HG03575 (cell line): Measurements from ENCODE around the gene SEC16B.

Experiments
- ATAC-seq: cut with Tn5 transposase; IDR thresholded peaks from one replicate; pipeline ENCODE4 v1.9.1; 2021; ENCODE audit not compliant: unreplicated experiment, insufficient number of reproducible peaks, low FRiP score; ENCODE audit errors: extremely low read depth

SEC16B gene

DNA sequence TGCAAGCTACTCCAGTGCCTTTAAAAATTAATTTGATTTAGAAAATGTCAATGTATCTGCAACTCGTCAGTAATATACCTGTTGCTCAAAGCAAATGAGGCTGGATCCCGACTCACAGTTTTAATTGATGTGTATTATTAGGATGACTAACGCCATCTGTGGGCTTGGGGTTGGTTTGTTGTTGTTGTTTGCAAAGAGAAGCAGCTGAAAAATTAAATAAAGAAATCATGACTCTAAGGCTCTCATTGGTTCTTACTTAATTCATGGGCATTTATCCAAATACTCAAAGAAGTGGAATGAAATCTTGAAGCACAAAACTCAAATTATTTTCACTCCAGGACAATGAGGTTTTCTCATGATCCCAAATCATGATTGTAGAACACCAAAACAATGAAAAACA is 46.4 kb downstream of the SEC16B start:
- ATAC-seq: no peak

DNA sequence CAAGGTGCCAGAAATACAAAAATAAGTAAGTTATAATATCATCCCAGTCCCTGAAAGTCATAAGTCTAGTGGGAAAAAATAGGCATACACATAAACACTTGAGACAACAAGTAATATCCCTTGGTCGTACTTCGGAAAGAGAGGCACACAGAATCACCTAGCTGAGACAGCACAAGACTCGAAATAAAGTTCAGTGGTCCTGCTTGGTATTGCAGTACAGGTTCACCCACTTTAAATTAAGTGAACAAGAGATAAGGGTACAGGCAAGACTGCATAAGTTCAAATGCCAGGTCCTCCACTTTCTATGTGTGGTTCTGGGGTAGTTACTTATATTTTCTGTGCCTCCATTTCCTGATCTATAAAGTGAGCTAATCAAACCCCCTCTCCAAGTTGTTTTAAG is 47.6 kb downstream of the SEC16B start:
- no peak for ATAC-seq

DNA sequence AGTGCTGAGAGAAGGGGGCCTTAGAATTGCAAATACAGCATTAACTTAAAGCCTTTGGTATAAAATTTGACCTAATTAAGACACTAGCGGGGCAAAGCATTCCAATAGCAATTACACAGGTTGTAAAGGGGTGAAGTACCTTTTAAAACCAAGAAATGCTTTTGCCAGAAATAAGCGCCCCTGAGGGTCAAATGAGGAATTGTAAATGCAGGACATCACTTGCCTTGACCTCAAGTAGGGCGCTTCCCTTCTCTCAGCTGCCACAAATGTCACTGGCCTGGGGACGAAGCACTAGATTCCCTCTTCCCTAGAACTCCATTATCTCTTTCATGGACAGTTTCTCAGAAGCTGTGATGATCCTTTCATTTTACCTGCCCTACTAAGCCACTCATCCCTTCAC is 48.3 kb downstream of the SEC16B start:
- no peak for ATAC-seq

DNA sequence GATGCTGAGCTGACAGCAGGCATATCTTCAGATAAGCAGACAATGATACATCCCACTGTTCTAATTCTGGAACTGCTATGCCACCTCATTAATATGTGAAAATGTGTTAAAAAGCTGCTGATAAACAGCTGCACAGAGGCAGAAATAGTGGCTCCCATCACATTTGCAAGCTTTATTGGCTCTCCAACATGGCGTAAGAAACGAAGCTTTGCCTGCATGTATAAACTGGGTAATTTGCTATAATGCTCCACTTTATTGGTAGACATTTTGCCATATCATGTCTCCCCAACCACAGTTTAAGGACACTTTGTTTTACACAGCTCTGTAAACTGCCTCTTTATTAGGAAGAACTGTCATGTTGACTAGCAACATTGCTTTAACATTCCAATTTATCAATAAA is 49.8 kb downstream of the SEC16B start:
- no peak for ATAC-seq

DNA sequence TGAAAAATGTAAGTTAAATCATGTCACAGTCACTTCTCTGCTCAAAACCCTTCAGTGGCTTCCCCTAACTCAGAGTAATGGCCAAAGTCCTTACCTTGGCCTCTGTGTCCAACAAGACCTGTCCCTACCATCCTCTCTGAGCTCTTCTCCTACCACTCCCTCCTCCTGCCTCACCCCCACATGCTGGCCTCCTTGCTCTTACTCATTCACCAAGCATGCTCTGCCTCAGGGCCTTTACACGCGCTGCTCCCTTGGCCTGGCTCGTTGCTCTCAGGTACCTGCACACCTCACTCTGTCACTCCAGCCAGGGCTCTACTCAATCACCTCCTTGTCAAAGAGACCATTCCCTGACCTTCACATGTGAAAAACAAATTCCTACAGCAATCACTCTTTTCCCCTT is 54.2 kb downstream of the SEC16B start:
- no peak for ATAC-seq

DNA sequence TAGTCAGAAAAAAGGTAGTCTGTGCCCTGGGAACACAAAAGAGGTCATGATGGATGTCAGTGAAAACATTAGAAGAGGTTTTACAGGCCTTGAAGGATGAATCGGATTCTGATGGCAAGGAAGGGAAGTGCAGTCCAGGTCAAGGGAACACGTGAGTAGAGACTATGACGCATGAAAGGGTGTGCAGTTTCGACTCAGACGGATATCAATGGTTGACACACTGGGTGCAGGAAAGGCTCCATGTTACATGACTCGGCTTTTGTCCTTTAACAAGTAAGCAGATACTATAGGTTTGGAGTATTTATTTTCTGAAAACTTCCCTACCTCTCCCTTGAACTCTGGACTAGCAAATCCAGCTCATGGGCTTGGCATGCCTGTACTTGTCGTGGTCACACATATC is 55.3 kb downstream of the SEC16B start:
- ATAC-seq: no peak

DNA sequence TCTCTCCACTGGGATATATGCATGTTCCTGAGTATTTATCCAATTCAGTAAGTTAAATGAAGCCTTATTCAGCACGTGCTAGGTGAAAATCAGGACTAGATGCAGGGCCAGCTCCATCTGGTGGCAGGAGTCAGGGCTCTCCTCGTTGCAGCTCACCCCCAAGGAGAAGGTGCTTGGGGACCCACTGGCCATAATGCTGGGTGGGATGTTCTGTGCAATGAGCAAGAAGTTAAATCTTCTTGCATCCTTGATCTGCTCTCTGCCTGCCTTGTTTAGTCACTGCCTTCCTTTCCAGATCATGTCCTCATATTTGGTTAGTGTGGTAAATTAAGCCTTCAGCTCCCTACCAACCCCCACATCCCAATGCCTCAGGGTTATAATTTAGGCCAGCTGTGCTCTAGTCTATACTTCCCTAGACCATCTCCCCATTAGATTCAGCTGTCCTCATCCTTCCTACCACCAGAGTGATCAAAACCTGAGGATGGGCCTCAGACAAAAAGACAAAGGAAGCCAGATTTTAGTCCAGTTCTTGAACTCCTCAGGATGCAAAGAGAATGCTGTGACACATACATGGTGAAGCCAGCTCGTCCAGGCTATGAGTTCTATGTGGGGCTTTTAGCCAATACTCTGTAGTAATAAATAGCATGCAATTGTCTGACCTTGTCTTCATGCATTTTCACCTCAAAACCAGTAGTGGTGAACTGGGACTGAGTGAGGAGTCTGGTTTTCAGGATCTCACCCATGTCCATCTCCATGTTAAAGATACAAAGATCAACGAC is 55.9 kb downstream of the SEC16B start:
- no peak for ATAC-seq

DNA sequence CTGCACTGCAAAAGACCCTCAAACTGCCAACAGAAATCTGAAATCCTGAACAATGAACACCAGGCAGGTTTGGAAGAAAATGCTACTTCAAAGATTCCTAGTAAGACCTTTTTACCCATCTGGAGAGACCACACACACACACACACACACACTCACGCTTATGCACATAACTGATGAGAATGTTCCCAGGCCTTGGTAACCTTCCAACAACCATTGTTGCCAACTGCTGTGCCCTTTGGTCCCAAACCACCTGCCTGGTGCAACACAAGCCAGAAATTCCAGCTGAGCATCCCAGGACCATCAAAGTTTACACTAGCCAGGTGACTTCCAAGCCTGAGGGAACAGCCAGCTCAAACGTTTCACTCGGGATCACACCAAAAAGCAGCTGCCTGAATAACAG is 56.9 kb downstream of the SEC16B start:
- ATAC-seq: no peak

DNA sequence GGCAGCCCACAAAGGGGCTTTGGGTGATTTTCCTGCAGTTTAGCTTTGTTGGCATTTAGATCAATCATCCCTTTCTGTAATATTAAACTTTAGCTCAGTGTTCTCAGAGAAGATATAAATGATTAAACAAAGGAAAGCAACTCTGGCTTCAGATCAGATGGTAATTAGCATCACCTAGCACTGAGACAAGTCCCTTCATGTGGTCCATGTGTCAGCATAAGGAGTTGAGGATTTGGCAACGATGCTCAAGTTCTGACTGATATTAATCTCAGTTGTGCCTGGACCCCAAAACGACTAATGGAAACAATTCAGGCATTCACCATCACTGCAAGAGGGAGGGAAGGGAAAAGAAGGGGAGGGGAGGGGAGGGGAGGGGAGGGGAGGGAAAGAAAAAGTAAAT is 60.4 kb downstream of the SEC16B start:
- no peak for ATAC-seq

DNA sequence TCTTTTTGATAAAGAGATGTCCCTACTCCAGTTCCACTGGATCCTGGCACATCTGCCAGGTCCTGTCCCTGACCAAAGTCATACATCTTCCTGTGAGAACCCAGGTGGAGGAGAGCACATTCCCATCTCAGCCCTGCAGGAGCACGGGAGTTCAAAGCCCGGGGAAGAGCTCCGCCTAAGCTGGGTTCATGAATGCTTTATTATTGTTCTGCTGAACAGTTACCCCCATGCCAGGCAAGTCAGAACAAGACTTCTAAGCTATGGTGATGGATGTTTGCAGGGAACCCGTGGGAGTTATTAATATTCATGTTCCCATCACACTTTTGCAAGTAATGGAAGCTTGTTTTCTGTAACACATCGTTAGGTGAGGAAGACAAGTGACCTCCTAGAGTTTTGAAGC is 62.9 kb downstream of the SEC16B start:
- ATAC-seq: no peak

DNA sequence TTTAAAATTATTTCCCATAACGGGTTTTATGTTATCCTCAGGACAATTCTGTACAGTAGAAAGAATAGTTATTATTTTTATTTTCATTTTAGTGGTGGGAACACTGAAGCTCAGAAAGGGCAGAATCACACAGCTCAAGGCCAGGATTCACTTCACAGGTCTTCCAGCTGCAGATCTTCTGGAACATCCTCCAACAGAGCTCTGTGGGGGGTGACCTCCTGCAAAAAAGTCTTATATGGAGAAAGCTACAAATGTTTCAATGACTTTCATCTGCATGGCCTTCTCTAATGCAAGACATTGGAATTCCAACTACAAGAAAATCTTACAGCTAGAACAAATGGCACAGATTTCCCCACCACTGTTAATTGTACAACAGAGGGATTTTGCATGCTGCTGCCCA is 64.2 kb downstream of the SEC16B start:
- ATAC-seq: no peak

DNA sequence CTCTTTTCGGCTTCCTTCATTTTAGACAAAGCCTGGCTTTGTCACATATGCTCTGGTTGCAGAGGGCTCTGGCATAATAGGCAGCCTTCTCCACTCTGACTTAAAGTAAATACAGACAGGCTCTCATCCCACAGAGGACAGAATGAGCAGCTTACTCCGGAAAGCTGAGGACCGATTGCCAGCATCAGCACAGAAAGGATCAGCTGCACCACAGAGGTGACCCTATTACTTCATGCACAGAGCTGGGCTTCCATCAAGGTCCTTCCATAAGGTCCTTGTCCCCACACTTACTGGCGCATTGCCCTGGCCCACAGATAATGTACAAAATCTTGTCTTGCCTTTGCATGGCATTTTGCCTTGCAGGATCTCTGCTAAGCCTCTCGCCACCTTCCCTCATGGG is 67.6 kb downstream of the SEC16B start:
- ATAC-seq: no peak

DNA sequence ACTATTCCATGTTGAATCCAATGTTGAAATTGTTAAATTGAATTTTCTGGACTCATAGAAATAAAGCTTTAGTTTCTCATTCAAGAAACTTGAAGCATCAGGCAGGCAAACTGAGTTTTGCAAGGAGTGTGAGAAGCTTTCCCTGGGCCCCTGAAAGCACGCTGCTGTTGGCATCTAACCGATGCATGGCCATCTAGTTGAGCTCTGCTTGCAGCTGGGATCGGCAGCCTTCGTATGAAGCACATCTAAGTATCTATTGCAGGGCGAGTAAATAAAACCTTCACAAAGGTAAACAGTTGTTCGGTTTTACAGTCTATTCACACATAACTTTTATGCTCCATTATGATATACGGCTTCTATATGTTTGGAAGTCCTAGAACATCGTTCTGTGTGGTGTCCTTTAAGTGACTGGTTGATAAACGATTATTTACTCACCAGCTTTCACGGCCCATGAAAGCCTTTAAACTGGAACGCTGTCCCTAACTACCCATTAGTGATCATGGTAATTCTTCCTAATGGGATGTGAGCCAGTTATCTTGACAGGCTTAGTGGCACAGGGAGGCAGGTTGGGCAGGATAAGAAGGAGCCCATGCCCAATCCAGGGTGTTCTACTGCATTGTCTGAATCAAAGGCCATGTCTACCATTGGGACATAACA is 71.7 kb downstream of the SEC16B start:
- ATAC-seq: no peak

DNA sequence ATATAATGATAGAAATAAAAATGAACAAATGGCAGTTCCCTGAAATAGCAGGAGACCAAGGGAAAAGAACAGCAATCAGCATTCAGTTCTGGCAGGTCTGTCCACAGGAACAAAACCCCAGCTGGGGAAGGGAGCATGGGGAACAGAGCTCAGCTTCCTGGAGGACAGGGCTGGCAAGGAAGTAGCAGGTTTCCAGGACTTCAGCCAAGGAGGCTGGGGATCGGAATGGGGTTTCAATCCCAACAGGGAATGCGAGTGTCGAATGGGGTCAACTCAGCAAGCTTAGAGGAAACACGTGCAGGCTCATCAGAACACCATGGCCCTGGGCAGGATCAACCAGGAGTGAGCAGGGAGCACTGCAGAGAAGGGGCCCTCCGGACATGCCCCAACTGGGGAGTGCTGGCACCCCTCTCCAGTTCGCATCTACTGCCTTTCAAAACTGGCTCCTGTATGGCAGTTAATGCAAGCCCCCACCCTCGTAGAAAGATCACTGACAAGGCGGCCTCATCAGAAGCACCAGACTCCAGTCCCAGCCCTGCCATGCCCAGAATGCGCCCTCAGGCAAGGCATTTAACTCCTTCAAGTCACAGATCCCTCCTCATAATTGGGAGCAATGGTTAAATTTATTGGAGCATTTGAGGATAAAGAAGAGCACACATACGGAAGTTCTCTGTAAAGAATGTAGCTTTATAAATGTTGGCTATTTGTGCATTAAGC is 72.4 kb downstream of the SEC16B start:
- ATAC-seq: no peak
